ENCODE results near the gene CCDC54.

DNA sequence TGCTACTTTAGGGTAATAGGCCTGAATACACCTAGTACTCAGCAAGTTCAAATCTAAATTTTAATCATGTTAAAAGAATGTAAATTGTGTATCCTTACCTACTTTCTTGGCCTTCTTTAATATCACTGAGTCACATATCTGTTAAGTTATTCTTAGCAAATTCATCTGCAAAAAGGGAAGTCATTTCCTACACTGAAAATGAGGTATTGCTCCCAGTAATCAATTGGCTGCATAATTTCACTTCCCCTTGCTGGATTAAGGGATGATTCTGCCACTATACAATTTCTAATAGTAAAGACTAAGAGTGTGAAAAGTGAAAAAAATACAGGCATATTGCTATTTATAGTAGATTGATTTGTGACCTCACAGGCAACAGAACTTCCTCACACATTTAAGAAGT, 47.8 kb downstream of the CCDC54 start:
- no peak for TF ChIP-seq POLR2AphosphoS5 (IDR thresholded peaks at IDR 0.05)
- TF ChIP-seq, protein P1, sequence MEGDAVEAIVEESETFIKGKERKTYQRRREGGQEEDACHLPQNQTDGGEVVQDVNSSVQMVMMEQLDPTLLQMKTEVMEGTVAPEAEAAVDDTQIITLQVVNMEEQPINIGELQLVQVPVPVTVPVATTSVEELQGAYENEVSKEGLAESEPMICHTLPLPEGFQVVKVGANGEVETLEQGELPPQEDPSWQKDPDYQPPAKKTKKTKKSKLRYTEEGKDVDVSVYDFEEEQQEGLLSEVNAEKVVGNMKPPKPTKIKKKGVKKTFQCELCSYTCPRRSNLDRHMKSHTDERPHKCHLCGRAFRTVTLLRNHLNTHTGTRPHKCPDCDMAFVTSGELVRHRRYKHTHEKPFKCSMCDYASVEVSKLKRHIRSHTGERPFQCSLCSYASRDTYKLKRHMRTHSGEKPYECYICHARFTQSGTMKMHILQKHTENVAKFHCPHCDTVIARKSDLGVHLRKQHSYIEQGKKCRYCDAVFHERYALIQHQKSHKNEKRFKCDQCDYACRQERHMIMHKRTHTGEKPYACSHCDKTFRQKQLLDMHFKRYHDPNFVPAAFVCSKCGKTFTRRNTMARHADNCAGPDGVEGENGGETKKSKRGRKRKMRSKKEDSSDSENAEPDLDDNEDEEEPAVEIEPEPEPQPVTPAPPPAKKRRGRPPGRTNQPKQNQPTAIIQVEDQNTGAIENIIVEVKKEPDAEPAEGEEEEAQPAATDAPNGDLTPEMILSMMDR (IDR thresholded peaks at IDR 0.05), result no peak

Data from sigmoid colon (tissue), 4 donors.